ENCODE results near the gene CA5A. TPM values are rescaled to one million over a fixed set of nuclear protein-coding genes. Genes with fewer than 3 reads are reported as not detected.
"Not testable (repeated sequence)": the region's sequence is repeated elsewhere in the genome, so short reads cannot be mapped to it uniquely, and the experiment has no call there.

CA5A gene
- total and polyA plus RNA-seq, 2 donors: 0.05 to 0.09 TPM

- Histone ChIP-seq H3K27ac (ENCODE audit: low read depth in 1 of 2, low read length in 1 of 2) (peak overlapping the region in 1 of 2 donors; percentile 50), H3K4me3 (ENCODE audit: low read length in 2 of 2) (no peak overlapping the region), H3K27me3 (ENCODE audit: control insufficient read depth in 2 of 2, insufficient read depth in 1 of 2, low read length in 1 of 2) (peaks cover 0 to 2% of the 10 kb centered on the region in 2 donors), H3K9me3 (ENCODE audit: control insufficient read depth in 2 of 2, insufficient read depth in 1 of 2, low read length in 1 of 2) (no peaks in the 10 kb centered on the region), H3K36me3 (ENCODE audit: control insufficient read depth in 2 of 2, insufficient read depth in 2 of 2, low read length in 1 of 2) (no peaks in the 10 kb centered on the region), H3K4me1 (ENCODE audit: control insufficient read depth in 2 of 2, insufficient read depth in 2 of 2, low read length in 2 of 2) (peaks cover 3 to 32% of the 10 kb centered on the region in 2 donors)
- 69% methylated on average over 24 of the region's 24 CpGs for WGBS
- DNase-seq (ENCODE audit: low read depth in 6 of 9, low spot score in 9 of 9): peak in 3 of 9 donors; percentile 45 to 78 (median 63)
Measured at GRCh38 chr16:87874639-87875427, 61.5 kb downstream of the CA5A start.

GRCh38 chr16:87870418-87871291 is 65.7 kb downstream of the CA5A start:
- H3K36me3 ChIP-seq (ENCODE audit: control insufficient read depth in 2 of 2, insufficient read depth in 2 of 2, low read length in 1 of 2); H3K4me3 ChIP-seq (ENCODE audit: low read length in 2 of 2); DNase-seq (ENCODE audit: low read depth in 6 of 9, low spot score in 9 of 9); H3K9me3 ChIP-seq (ENCODE audit: control insufficient read depth in 2 of 2, insufficient read depth in 1 of 2, low read length in 1 of 2); H3K27me3 ChIP-seq (ENCODE audit: control insufficient read depth in 2 of 2, insufficient read depth in 1 of 2, low read length in 1 of 2); H3K27ac ChIP-seq (ENCODE audit: low read depth in 1 of 2, low read length in 1 of 2): not testable (repeated sequence)
- 93% methylated on average over 24 of the region's 24 CpGs for WGBS
- H3K4me1 ChIP-seq (ENCODE audit: control insufficient read depth in 2 of 2, insufficient read depth in 2 of 2, low read length in 2 of 2): peaks cover 5 to 43% of the 10 kb centered on the region in 2 donors

- peaks cover 5 to 38% of the 10 kb centered on the region in 2 donors for H3K4me1 ChIP-seq (ENCODE audit: control insufficient read depth in 2 of 2, insufficient read depth in 2 of 2, low read length in 2 of 2)
- H3K27me3 ChIP-seq (ENCODE audit: control insufficient read depth in 2 of 2, insufficient read depth in 1 of 2, low read length in 1 of 2); H3K9me3 ChIP-seq (ENCODE audit: control insufficient read depth in 2 of 2, insufficient read depth in 1 of 2, low read length in 1 of 2); H3K36me3 ChIP-seq (ENCODE audit: control insufficient read depth in 2 of 2, insufficient read depth in 2 of 2, low read length in 1 of 2); H3K4me3 ChIP-seq (ENCODE audit: low read length in 2 of 2); H3K27ac ChIP-seq (ENCODE audit: low read depth in 1 of 2, low read length in 1 of 2); DNase-seq (ENCODE audit: low read depth in 6 of 9, low spot score in 9 of 9): not testable (repeated sequence)
- 87% methylated on average over 18 of the region's 18 CpGs for WGBS
Measured at GRCh38 chr16:87869879-87870417, 66.4 kb downstream of the CA5A start.

- not testable (repeated sequence) for H3K27ac ChIP-seq (ENCODE audit: low read depth in 1 of 2, low read length in 1 of 2); H3K27me3 ChIP-seq (ENCODE audit: control insufficient read depth in 2 of 2, insufficient read depth in 1 of 2, low read length in 1 of 2); H3K36me3 ChIP-seq (ENCODE audit: control insufficient read depth in 2 of 2, insufficient read depth in 2 of 2, low read length in 1 of 2); H3K9me3 ChIP-seq (ENCODE audit: control insufficient read depth in 2 of 2, insufficient read depth in 1 of 2, low read length in 1 of 2)
- Histone ChIP-seq H3K4me1 (ENCODE audit: control insufficient read depth in 2 of 2, insufficient read depth in 2 of 2, low read length in 2 of 2) (peaks cover 5 to 32% of the 10 kb centered on the region in 2 donors), H3K4me3 (ENCODE audit: low read length in 2 of 2) (peak within 1 kb of the TSS; percentile 52 to 58)
- WGBS: 4% methylated on average over 109 of the region's 109 CpGs
- peak in 7 of 9 donors; percentile 50 to 80 (median 65) for DNase-seq (ENCODE audit: low read depth in 6 of 9, low spot score in 9 of 9)
Measured at GRCh38 chr16:87869061-87869878, 67.1 kb downstream of the CA5A start, which contains the start of gene SLC7A5. TSS of gene SLC7A5 (minus strand) at chr16:87869507. CDS start at chr16:87869422, 85 bp downstream.

- H3K4me3 ChIP-seq (ENCODE audit: low read length in 2 of 2): peak overlapping the region; percentile 52 to 58
- not testable (repeated sequence) for H3K27ac ChIP-seq (ENCODE audit: low read depth in 1 of 2, low read length in 1 of 2); H3K9me3 ChIP-seq (ENCODE audit: control insufficient read depth in 2 of 2, insufficient read depth in 1 of 2, low read length in 1 of 2); H3K27me3 ChIP-seq (ENCODE audit: control insufficient read depth in 2 of 2, insufficient read depth in 1 of 2, low read length in 1 of 2); H3K36me3 ChIP-seq (ENCODE audit: control insufficient read depth in 2 of 2, insufficient read depth in 2 of 2, low read length in 1 of 2)
- 15% methylated on average over 37 of the region's 37 CpGs for WGBS
- peaks cover 5 to 32% of the 10 kb centered on the region in 2 donors for H3K4me1 ChIP-seq (ENCODE audit: control insufficient read depth in 2 of 2, insufficient read depth in 2 of 2, low read length in 2 of 2)
- DNase-seq (ENCODE audit: low read depth in 6 of 9, low spot score in 9 of 9): peak in 1 of 9 donors; percentile 52
Measured at GRCh38 chr16:87868254-87869029, 67.9 kb downstream of the CA5A start.

- not testable (repeated sequence) for H3K4me3 ChIP-seq (ENCODE audit: low read length in 2 of 2); H3K27ac ChIP-seq (ENCODE audit: low read depth in 1 of 2, low read length in 1 of 2)
- DNase-seq (ENCODE audit: low read depth in 6 of 9, low spot score in 9 of 9): peak in 1 of 9 donors; percentile 53
Measured at GRCh38 chr16:87865902-87866555, 70.3 kb downstream of the CA5A start.

GRCh38 chr16:87864331-87864989 is 71.9 kb downstream of the CA5A start:
- H3K4me3 ChIP-seq (ENCODE audit: low read length in 2 of 2): no peak overlapping the region
- peaks cover 0 to 5% of the 10 kb centered on the region in 2 donors for H3K27me3 ChIP-seq (ENCODE audit: control insufficient read depth in 2 of 2, insufficient read depth in 1 of 2, low read length in 1 of 2)
- no peak for DNase-seq (ENCODE audit: low read depth in 6 of 9, low spot score in 9 of 9)
- H3K27ac ChIP-seq (ENCODE audit: low read depth in 1 of 2, low read length in 1 of 2): no peak overlapping the region
- peaks cover 0 to 4% of the 10 kb centered on the region in 2 donors for H3K36me3 ChIP-seq (ENCODE audit: control insufficient read depth in 2 of 2, insufficient read depth in 2 of 2, low read length in 1 of 2)
- peaks cover 2 to 21% of the 10 kb centered on the region in 2 donors for H3K4me1 ChIP-seq (ENCODE audit: control insufficient read depth in 2 of 2, insufficient read depth in 2 of 2, low read length in 2 of 2)
- 97% methylated on average over 15 of the region's 15 CpGs for WGBS
- H3K9me3 ChIP-seq (ENCODE audit: control insufficient read depth in 2 of 2, insufficient read depth in 1 of 2, low read length in 1 of 2): no peaks in the 10 kb centered on the region

More at GRCh38 chr16:87865902-87866555, 70.3 kb downstream of the CA5A start:
- H3K36me3 ChIP-seq (ENCODE audit: control insufficient read depth in 2 of 2, insufficient read depth in 2 of 2, low read length in 1 of 2); H3K9me3 ChIP-seq (ENCODE audit: control insufficient read depth in 2 of 2, insufficient read depth in 1 of 2, low read length in 1 of 2); H3K27me3 ChIP-seq (ENCODE audit: control insufficient read depth in 2 of 2, insufficient read depth in 1 of 2, low read length in 1 of 2): not testable (repeated sequence)
- peaks cover 2 to 20% of the 10 kb centered on the region in 2 donors for H3K4me1 ChIP-seq (ENCODE audit: control insufficient read depth in 2 of 2, insufficient read depth in 2 of 2, low read length in 2 of 2)
- WGBS: 81% methylated on average over 16 of the region's 16 CpGs
